ENCODE measurements around the gene ELL.

Gene ELL

GRCh38 chr19:18431351-18432197, 90.3 kb downstream of the ELL start:
- no peak for DNase-seq

- no peak for DNase-seq
Observed at GRCh38 chr19:18430417-18431144, 91.3 kb downstream of the ELL start.

DNA sequence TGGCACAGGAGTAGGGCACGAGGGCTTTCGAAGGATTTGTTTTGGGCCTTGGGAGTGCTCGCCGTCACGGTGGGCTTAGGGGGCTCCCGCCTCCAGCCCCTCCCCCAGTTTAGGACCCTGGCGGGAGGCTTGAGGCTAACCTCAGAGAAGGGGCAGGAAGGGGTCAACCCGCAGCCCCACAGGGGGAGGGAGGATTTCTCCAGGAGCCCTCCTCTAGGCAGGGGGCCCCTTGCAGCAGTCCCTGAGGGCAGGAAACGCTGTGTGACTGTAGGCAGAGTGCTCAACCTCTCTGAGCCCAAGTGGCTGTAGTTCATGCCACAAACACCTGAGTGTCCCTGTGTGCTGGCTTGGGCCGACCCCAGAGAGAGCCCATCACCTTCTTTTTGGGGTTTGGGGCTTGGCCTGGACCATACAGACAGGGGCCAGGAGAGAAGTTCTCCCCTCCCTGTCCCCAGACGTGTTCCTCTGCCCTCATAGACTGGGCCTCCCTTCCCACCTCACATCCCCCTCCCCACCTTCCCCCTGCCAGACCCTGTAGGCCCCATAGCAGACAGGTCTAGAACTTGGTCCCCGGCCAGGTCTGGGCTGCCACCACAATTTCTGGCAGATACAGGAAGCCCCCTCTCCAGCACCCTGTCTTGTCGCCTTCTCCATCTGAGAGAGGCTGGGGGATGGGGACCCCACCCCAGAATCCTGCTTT, 92.0 kb downstream of the ELL start:
- no peak for DNase-seq

- DNase-seq, result peak; percentile 90
Observed at GRCh38 chr19:18428787-18429674, 92.8 kb downstream of the ELL start.

DNA sequence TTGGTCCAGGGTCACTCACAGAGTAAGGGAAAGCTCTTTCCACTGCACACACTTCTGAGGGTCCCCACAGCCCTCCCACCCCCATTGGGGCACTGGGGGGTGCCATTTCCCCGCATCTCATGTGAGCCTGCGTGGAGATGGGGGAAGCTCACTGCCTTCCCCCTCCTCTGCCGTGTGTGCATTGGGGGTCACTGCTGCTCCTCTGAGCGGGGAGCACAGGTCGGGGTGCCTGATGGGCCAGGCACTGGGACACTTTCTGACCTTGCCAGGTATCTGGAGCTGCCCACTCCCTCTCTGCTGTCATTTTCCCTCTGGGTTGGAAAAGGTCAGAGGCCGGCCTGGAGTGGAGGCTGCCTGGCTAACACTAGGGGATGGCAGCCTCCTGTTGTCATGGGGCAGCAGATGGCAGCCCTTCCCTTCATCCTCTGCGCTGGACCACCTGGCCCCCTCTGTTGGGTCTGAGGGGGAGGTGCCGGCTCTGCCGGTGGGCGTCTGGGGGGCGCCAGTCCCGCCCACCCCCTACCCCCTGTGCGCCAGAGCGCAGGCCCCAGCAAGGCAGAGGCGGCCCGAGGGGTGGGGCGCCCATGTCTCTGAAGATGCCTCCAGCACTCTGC, 93.6 kb downstream of the ELL start:
- DNase-seq, result peak; percentile 73

DNA sequence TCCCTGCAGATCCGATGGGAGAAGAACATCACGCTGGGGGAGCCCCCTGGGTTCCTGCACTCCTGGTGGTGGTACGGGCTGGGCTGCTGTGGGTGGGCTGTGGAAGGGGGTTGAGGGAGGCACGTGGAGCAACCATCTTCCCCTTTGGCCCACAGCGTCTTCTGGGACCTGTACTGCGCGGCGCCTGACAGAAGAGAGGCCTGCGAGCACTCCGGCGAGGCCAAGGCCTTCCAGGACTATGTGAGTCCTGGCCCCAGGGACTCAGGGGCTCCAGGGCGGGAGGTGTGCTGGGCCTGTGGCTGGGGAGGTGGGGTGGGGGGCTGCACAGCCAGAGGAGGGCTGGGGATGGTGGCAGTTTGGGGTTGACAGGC, 94.1 kb downstream of the ELL start:
- no peak for DNase-seq

GRCh38 chr19:18427080-18427742, 94.7 kb downstream of the ELL start:
- no peak for DNase-seq

- DNase-seq, result no peak
Observed at GRCh38 chr19:18426416-18426767, 95.5 kb downstream of the ELL start.

DNA sequence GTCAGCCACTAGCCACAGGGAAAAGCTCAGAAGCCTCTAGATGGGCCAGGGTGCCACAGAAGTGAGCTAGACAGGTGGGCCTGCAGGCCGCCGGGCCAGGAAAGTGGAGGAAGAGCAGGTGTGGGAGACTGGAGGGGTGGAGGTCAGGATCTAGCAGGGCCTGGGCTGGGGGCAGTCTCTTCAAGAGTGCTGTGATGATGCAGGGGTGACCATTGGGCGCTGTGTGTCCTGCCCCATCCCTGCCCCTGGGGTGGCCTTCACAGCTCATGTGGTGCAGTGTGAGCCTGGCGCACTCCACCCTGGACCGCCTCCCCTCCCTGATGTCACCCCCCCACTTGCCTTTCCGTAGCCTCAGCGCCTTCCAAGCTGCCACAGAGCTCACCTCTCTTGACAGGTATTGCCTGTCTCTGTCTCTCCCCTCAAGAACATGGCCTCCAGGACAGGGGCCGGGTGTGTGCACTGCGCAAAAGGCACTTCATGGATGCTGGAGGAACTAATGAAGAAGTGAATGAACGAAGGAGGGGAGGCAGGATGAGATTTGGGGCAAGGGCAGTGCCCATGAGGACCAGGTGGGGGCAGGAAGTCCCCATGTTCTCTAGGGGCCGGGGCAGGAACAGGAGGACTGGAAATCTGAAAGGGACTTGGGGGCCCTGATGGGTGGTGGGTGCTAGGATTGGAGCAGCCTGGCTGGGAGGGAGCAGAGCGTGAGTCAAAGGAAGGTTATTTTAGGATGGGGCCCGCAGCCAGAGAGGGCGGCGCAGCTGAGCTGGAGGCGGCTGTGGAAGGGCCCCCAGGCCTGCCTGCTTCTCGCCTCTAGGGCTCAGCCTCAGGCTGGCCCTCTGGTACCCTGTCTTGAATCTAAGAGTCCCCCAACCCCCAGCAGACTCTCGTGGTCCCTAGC, 96.1 kb downstream of the ELL start:
- no peak for DNase-seq

- DNase-seq, result no peak
Observed at GRCh38 chr19:18424890-18425514, 96.9 kb downstream of the ELL start.

DNA sequence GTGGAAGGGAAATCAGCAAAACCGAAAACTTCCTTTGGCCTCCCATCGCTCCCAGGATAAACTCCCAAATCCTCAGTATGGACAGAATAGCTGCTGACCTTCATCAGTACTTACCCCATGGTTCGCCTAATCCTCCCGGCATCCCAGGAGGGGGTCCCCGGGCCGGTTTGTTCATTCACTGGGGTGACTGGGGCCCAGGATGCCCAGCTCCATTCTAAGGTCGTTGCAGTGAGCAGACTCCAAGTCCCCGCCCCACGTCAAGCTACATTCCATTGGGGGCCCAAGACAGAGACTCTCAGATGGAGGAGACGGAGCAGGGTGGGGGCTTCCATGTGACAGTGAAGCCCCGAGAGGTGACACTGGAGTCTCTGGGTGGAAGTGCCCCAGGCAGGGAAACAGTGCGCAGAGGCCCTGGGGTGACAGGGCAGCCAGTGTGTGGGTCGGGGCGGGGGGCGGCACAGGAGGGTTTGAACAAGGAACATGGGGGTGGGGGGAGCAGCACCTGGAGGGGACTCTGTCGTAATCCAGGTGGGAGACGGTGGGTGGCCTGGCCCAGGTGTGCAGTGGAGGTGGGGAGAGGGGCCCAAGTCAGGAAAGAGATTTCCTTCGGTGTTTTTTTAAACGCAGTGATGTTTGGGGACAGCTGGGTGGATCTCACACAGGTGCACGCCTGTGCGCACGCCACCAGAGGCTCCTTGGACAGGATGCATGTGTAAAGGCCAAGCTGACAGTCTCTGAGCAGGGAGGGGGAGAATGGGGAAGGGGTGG, 97.6 kb downstream of the ELL start:
- DNase-seq, result no peak

DNA sequence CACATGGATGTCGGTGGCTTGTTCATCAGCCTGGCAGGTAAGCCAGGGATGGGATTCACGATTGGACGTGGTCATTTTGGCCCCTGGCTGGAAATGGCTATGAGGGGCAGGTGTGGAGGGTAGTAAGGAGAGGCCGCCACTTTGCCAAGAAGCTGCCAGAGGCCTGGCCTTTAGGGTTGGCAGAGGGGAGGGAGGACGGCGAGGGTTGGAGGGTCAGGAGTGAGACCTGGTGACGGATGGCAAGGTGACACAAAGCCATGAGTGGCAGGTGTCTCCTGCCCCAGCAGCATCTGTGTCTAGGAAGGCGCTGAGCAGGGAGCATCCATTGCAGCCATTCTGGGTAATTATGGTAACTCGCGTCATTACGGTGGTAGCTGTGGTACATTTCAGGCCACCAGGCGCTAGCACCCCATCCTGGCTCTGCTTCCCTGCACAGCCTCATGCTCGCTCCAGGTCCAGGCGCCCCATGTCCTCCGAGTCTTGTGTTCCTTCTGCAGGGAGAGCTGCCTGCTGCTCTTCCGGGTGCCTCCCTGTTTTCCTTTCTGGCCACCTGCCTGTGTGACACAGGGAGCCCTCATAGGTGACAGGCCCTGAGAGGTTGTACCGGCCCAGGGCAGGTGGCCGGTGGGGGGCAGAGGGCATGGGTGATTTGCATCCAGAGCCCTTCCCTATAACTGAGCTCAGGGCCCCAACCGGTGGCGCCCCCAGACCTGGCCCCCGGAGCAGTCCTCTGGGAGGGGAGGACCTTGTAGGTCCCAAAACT, 98.4 kb downstream of the ELL start:
- DNase-seq, result no peak

DNA sequence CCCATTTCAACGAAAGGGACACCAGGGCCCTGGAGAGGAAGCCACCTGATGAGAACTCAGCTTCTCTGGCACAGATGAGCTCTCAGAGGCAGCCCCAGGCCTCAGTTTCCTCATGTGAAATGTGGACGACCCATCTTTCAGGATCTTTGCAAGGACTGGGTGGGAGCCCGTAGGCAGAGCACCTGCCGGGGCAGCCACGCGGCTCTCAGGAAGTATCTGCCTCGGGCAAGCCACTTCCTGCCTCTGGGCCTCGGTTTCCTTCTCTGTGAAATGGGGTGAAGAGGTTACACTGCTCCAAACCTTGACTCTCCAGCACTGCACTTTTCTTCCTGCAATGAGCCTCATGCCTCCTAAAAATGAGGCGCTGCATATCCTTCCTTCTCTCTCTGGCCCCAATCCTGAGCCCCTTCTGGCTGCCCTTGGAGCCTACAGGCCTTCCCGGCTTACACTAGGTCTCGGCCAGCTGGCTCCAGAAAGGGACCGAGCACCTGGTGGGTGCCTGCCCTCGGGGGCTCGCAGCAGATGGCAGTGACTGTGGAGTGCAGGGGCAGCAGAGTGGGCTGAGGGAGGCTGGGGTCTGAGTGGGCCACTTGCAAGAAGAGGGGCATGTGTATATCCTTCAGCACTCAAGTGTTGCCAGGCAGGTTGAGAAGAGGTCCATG, 99.2 kb downstream of the ELL start:
- no peak for DNase-seq

DNA sequence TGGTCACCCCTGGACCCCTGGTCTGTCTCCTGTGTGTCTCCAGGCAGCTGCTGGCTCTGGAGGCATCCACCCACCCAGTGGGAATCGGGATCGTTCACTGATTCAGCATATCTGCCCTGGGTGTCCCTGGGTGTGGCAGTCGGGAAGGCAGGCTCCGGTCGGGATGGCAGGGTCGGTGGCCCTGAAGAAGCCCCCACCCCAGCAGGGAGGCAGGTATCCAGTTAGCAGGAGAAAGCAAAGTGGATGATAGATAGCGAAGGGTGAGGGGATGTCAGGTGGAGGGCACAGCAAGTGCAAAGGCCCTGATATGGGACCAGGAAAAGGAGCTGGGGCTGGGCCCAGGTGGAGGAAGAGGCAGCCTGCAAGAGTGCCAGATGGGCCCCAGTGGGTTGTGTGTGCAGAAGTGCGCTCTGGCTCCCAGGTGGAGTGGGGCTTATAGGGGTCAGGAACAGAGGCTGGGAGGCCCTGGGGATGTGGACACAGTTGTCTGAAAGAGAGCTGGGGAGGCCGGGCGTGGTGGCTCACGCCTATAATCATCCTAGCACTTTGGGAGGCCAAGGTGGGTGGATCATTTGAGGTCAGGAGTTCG, 100.4 kb downstream of the ELL start:
- no peak for DNase-seq

DNA sequence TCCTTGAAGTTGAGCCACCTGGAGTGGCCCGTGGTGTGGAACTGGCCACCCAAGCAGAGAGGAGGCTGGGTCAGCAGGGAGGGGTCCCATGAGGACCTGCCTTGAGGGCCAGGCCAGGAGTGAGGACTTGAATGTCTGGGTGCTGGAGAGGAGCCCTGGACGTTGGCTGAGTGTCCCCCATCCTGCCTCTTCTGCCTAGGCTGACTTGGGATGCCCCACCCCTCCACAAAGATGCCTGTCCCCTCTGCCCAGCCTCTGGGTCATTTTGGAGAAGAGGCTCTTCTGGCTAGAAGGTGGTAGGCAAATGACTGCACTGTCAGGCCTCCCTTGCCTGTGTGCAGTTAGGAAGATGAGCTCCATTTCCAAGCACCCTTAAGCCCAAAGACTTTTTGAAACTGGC, 100.9 kb downstream of the ELL start:
- DNase-seq, result no peak

DNA sequence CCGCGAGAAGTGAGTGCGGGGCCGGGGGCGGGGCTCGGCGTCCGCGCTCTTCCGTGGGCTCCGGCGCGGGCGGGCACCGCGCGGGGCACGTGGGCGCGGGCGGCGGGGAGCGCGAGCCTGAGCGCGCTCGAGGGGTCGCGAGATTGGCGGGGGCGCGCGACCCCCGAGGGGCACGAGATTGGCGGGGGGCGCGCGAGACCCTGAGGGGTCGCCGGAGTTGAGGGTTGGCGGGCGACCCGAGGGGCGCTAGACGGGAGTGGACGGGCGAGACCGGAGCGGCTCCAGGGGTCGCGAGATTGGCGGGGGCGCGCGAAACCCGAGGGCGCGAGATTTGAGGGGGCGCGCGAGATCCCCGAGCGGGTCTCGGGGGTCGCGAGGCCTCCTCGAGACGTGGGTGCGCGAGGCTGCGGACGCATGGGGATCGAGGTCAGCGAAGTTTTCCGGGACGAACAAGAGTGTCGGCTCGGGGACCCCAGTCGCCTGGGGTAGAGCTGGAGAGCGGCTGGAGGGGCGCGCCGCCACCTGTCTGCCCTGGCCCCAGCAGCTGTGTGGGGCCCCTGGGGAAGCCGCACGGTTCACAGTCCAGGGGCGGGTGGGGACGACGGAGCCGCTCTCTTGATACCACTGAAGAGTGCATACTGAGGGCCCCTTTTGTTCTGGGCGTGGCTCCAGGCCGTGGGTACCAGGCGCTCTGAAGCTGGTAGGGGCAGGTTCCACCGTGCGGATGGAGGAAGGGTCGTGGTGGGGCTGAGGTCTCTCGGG, 102.0 kb downstream of the ELL start:
- DNase-seq, result peak; percentile 51

DNA sequence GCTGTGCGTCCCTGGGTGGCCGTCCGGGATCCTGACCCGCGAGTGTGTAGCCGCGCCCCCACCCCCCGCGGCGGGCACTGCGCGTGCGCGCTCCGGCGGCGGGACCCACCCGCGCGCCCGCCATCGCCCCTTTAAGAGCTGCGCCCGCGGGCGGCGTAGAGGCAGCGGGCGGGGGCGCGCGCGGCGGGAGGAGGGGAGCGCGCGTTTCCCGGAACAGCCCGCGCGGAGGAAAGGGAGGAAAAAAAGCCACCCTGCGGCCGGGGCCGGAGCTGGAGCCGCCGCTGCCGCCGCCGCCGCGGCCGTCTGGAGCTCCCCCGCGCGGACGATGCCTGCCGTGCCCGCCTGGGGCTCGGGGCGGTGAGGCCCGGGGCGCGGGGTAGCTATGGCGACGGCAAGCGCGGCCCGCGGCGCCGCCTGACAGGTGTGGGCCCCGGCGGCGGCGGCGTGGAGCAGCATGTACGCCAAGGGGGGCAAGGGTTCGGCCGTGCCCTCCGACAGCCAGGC, 102.6 kb downstream of the ELL start, which contains the start of gene SSBP4:
TSS of gene SSBP4 (plus strand) at position 204 of the 504 bp plus-strand sequence. CDS start at position 455, 251 bp downstream.
- peak; percentile 79 for DNase-seq
